Frontal cortex (tissue), 4 donors: ENCODE measurements around the gene ATXN10. TPM values are rescaled to one million over a fixed set of nuclear protein-coding genes. Genes with fewer than 3 reads are reported as not detected.

Experiments
- DNase-seq, 2 donors: peaks; one replicate each; pipeline ENCODE4 v3.0.0; 2012; ENCODE audit warnings: low spot score in 2 of 2
- FAIRE-seq: peaks from 2 replicates; lab custom pipeline; 2012; peaks lifted over from hg19 to GRCh38; lab: Jason Lieb, UNC
- total RNA-seq: library from RNA; depleted of rRNA; stranded (reverse); fragments of >200 nt; gene quantifications from one replicate; pipeline ENCODE4 v1.2.3, GENCODE V29; 2014
- donor health status: control.
- donor health status: control.
- donor health status: control.

ATXN10 gene
- total RNA-seq, 1 donor from 2014 or later, result 390 TPM

GRCh38 chr22:45836418-45837169 lies 165.0 kb downstream of the ATXN10 start:
- no peak for DNase-seq
- no peak for FAIRE-seq

GRCh38 chr22:45837508-45837907 lies 165.9 kb downstream of the ATXN10 start:
- no peak for DNase-seq

DNA sequence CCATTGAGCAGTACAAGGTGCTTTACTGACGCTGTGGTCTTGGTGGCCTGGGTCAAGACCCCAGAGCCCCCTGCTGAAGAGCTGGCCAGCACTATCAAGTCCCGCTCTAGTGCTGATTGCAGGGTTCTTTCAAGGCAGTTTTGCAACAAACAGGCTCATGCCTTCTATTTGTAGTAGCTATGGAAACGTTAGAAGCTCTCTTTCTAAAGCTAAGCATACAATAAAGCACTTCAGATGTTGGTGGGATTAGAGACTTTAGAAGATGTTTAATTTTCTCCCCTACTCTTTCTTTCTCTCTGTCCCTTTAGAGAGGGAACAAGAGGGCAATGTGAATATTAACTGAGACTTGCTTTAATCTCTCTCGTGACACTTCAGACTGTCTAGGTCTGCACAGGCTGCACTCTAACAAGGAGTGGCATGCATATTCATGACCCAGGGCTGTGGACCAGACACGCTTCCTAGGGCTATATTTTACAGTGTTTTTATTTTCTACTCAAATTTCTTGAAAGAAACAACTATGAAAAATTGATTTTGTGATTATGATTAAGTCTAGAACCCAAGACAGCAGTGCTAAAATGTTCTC lies 166.8 kb downstream of the ATXN10 start:
- DNase-seq (no peak), FAIRE-seq (no peak)

More at GRCh38 chr22:45837508-45837907, 165.9 kb downstream of the ATXN10 start:
- no peak for FAIRE-seq

DNA sequence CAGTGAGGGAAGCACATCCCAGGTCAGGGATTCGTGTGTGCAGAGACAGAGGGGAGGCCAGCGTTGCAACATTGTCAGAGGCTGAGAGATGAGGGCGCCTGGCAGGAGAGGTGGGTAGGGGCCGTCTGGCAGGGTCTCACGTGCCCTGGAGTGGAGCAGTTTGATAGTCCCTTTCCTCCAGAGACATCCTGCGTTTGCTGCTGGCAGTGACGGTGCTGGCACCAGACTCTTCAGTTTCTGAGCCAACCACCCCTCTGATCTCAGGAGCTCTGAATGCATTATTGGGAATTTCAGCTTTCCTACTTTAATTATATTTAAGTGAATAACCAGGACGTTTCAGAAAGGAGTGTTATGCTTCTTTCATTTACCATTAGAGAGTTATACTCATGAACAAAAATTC lies 168.8 kb downstream of the ATXN10 start:
- no peak for FAIRE-seq

GRCh38 chr22:45842291-45842991 lies 170.8 kb downstream of the ATXN10 start:
- FAIRE-seq, result no peak
- no peak for DNase-seq

More for the DNA sequence above, 168.8 kb downstream of the ATXN10 start:
- no peak for DNase-seq

GRCh38 chr22:45843031-45843430 lies 171.4 kb downstream of the ATXN10 start:
- DNase-seq, result no peak
- no peak for FAIRE-seq

DNA sequence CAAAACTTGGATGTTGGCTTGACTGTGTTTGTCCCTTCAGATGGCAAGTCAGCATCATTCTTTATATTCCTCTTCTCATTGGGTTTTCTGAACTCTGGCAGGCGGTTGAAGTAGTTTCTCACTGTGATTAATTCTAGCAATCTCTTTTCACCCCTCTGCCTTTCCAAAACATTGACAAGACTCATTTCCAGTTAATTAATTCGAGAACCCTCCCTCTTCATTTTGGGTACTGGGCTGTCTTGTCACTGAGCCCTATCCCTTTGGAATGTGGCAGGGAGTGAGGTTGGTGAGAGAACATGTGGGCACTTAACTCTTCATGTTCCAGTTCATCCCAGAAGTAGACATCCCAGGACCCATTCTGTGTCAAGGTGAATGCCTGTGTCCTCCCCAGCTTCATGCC lies 172.4 kb downstream of the ATXN10 start:
- DNase-seq (no peak), FAIRE-seq (no peak)

GRCh38 chr22:45845076-45845487 lies 173.4 kb downstream of the ATXN10 start:
- DNase-seq (no peak), FAIRE-seq (no peak)

DNA sequence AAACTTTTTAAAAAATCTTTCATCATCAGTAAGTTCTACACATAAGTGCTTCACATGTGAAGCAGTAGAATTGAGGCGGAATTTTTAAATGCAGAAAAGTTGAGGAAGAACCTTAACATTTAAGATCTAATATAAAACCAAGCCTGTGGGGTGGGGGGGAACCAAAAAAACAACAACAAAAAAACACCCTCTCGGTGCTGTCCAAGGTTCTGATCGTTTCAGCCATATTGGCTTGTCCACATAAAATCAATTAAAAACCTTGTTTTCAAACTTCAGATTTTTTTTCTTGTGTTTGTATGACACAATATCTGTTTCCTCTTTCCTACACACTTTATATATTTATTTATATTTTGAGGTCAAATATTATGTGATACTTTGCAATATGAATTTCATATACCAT lies 175.3 kb downstream of the ATXN10 start:
- no peak for DNase-seq
- FAIRE-seq, result no peak

DNA sequence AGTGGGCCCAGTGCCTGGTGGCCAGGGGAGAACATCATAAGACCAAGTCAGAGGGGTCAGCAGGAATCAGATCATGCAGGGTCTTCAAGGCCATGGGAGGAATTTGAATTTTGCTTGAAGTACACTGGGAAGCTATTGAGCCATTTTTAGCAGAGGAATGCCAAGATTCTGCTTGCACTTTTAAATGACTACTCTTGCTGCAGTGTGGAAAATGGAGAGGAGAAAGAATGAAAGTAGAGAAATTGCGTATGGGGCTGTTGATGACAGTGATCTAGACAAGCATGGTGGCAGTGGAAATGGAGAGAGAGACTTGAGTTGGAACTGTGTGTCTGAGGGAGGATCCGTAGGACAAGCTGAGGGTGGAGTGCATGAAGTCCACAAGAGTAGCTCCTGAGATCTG lies 177.3 kb downstream of the ATXN10 start:
- DNase-seq (no peak), FAIRE-seq (no peak)

DNA sequence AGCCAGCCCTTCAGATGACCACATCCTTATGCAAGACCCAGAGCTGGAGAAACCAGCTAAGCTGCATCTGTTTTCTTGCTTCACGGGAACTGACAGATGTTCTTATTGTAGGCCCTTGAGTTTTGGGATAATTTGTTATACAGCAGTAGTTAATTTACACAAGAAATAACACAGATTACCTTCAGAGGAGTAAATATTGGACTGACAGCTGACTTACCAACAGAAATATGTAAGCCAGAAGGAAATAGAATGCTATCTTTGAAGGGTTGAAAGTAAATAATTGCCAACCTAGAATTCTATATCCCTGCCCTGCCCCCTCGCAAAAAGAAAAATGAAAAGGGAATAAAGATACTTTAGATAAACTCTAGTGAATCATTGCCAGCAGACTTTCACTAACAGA lies 181.2 kb downstream of the ATXN10 start:
- DNase-seq, result no peak
- FAIRE-seq, result no peak

DNA sequence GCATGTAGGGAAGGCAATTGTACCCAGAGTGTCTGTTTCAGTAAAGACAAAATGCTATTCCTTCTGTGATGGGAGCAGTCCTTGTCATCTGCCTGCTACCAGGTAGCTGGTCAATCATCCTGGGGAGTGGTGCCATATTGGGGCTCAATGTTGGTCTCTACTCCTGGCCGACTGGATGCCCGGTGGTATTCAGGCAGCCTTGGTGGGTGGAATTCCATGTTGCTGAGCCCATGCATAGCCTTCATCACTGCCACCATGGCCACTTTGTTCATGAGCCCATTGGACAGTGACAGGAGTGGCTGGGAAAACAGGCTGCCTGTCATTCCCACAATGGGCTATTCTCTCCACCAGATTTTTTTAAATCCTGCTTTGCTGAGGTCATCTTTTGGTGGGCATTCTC lies 184.3 kb downstream of the ATXN10 start:
- DNase-seq (no peak), FAIRE-seq (no peak)

DNA sequence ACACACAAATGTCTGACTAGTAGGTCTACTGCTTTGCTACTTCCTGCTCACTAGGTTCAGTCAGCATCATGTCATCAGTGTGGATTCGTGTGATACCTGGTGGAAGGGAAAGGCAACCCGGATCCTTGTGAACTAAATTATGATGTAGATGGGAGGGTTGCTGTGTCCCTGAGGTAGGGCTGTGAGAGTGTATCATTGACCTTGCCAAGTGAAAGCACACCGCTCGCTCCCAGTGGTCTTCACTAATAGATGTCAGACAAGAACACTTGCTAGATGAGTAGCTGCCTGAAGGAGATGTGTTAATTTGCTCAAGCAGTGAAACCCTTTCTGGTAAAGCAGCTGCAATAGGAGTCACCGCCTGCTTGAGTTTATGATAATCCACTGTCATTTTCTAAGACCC lies 185.9 kb downstream of the ATXN10 start:
- no peak for DNase-seq
- no peak for FAIRE-seq

- FAIRE-seq, result no peak
- DNase-seq, result no peak
These were observed 187.9 kb downstream of the ATXN10 start for GRCh38 chr22:45859231-45860161.

GRCh38 chr22:45860201-45860600 lies 188.6 kb downstream of the ATXN10 start:
- DNase-seq (no peak), FAIRE-seq (no peak)

DNA sequence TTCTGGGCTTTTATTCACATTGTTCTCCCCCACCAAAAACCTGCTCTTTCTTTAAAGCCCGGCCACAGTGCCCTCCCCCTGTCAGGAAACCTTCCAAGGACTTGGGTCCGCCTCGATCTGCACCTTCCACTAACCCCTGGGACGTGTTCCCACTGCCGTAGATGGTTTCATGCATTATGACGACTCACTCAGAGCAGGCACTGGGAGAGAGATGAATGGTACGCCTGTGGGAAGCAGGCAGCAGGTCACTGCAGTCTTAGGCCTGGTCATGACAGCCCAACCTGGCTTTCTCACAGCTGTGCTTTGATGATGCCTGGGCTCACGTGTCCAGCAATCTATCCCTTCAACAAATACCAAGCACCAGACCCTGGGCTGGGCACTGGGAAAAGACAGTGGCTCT lies 189.6 kb downstream of the ATXN10 start:
- FAIRE-seq (no peak), DNase-seq (no peak)

- no peak for FAIRE-seq
- peak; percentile 69 to 73 for DNase-seq
These were observed 192.5 kb downstream of the ATXN10 start for GRCh38 chr22:45863981-45864751.

DNA sequence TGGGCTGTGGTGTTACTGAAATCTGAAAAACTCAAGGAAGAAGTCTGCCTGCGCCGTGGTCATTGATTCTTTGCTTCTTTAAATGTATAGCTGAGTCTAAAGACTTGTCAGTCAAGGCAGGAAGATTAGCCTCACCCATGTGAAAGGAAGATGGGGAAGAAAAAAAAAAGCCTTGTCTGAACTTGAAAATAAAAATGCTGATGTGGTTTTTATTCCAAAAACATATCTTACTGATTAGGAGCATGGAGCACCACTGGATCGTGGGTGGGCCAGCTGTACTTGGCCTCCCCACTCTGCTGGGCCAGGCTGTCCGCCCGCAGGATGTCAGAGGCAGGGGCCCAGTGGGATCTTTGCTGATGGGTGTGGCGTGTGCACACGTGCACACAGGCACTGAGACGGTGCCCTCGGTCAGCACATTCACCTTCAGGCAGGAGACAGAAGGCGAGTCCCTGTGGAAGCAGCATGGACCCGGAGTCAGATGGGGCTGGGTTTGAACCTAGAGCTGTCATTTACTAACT lies 193.4 kb downstream of the ATXN10 start:
- no peak for DNase-seq
- FAIRE-seq, result no peak

GRCh38 chr22:45865561-45866125 lies 194.0 kb downstream of the ATXN10 start:
- FAIRE-seq, result no peak
- no peak for DNase-seq
